ENCODE results near the gene ADH1B.

ADH1B gene

GRCh38 chr4:99282731-99283130 lies 38.5 kb downstream of the ADH1B start:
- no peak overlapping the region for H3K27ac ChIP-seq
- no peak for DNase-seq (ENCODE audit: low spot score)
- TF ChIP-seq CTCF (IDR thresholded peaks at IDR 0.05), result no peak
- no peak overlapping the region for H3K4me3 ChIP-seq

- no peak overlapping the region for H3K4me3 ChIP-seq
- TF ChIP-seq CTCF (IDR thresholded peaks at IDR 0.05), result no peak
- H3K27ac ChIP-seq, result no peak overlapping the region
- DNase-seq (ENCODE audit: low spot score), result no peak
Measured at GRCh38 chr4:99281261-99281660, 39.9 kb downstream of the ADH1B start.

GRCh38 chr4:99276417-99276816 lies 44.8 kb downstream of the ADH1B start:
- no peak for DNase-seq (ENCODE audit: low spot score)
- TF ChIP-seq CTCF (IDR thresholded peaks at IDR 0.05), result no peak
- Histone ChIP-seq H3K4me3 (no peak overlapping the region), H3K27ac (no peak overlapping the region)

- H3K4me3 ChIP-seq, result no peak overlapping the region
- no peak overlapping the region for H3K27ac ChIP-seq
- no peak for DNase-seq (ENCODE audit: low spot score)
- TF ChIP-seq CTCF (IDR thresholded peaks at IDR 0.05), result no peak
Measured at GRCh38 chr4:99275885-99276284, 45.3 kb downstream of the ADH1B start.

GRCh38 chr4:99275050-99275449 lies 46.2 kb downstream of the ADH1B start:
- DNase-seq (ENCODE audit: low spot score), result no peak
- Histone ChIP-seq H3K27ac (no peak overlapping the region), H3K4me3 (no peak overlapping the region)
- TF ChIP-seq CTCF (IDR thresholded peaks at IDR 0.05), result no peak

GRCh38 chr4:99273704-99274103 lies 47.5 kb downstream of the ADH1B start:
- no peak overlapping the region for H3K27ac ChIP-seq
- H3K4me3 ChIP-seq, result no peak overlapping the region
- no peak for TF ChIP-seq CTCF (IDR thresholded peaks at IDR 0.05)
- DNase-seq (ENCODE audit: low spot score), result no peak

GRCh38 chr4:99264927-99265326 lies 56.3 kb downstream of the ADH1B start:
- TF ChIP-seq CTCF (IDR thresholded peaks at IDR 0.05), result no peak

More at GRCh38 chr4:99264927-99265326, 56.3 kb downstream of the ADH1B start:
- Histone ChIP-seq H3K27ac (no peak overlapping the region), H3K4me3 (no peak overlapping the region)
- DNase-seq (ENCODE audit: low spot score), result no peak
